GM23248 (cell line): ENCODE results near the gene NUFIP1. TPM values are rescaled to one million over a fixed set of nuclear protein-coding genes. Genes with fewer than 3 reads are reported as not detected.
A peak's percentile ranks its signal among the peaks of the same experiment; 100 is the strongest.

Experiments
- DNase-seq: peaks from one replicate; pipeline ENCODE4 v3.0.0-alpha.2; 2015
- H2AFZ ChIP-seq: fragments of 200-600 bp; sonication (generic); 2 replicates; pipeline ENCODE4 v1.6.1; 2016; ENCODE audit warnings: antibody characterized with exemption
- H3F3A ChIP-seq: fragments of 200-600 bp; sonication (generic); 2 replicates; pipeline ENCODE4 v1.6.1; 2016; ENCODE audit warnings: mild to moderate bottlenecking, antibody characterized with exemption, mixed run types; ENCODE audit not compliant: insufficient read depth
- H3K27ac ChIP-seq: fragments of 200-600 bp; sonication (generic); 2 replicates; pipeline ENCODE4 v1.5.1; 2016; ENCODE audit warnings: mild to moderate bottlenecking
- H3K27me3 ChIP-seq: fragments of 200-600 bp; sonication (generic); replicated peaks from 2 replicates; pipeline ENCODE4 v1.6.1; 2016; ENCODE audit warnings: mild to moderate bottlenecking; ENCODE audit not compliant: insufficient read depth
- H3K36me3 ChIP-seq: fragments of 200-600 bp; sonication (generic); 2 replicates; pipeline ENCODE4 v1.6.1; 2016; ENCODE audit warnings: low read depth, mild to moderate bottlenecking
- H3K4me1 ChIP-seq: fragments of 200-600 bp; sonication (generic); 2 replicates; pipeline ENCODE4 v1.6.1; 2016; ENCODE audit warnings: mild to moderate bottlenecking; ENCODE audit not compliant: insufficient read depth
- H3K4me2 ChIP-seq: fragments of 200-600 bp; sonication (generic); one replicate; pipeline ENCODE4 v1.6.1; 2016; ENCODE audit warnings: mild to moderate bottlenecking; ENCODE audit not compliant: unreplicated experiment
- H3K4me3 ChIP-seq: fragments of 200-600 bp; sonication (generic); 2 replicates; pipeline ENCODE4 v1.5.1; 2016; ENCODE audit warnings: mild to moderate bottlenecking
- H3K79me2 ChIP-seq: fragments of 200-600 bp; sonication (generic); 2 replicates; pipeline ENCODE4 v1.6.1; 2016; ENCODE audit warnings: mild to moderate bottlenecking; ENCODE audit not compliant: insufficient read depth
- H3K9ac ChIP-seq: fragments of 200-600 bp; sonication (generic); 2 replicates; pipeline ENCODE4 v1.6.1; 2016; ENCODE audit warnings: mild to moderate bottlenecking
- H3K9me2 ChIP-seq: fragments of 200-600 bp; sonication (generic); 2 replicates; pipeline ENCODE4 v1.6.1; 2016; ENCODE audit warnings: mixed run types, mild to moderate bottlenecking, moderate library complexity; ENCODE audit not compliant: insufficient read depth
- H3K9me3 ChIP-seq: fragments of 200-600 bp; sonication (generic); one replicate; pipeline ENCODE4 v1.6.1; 2017; ENCODE audit warnings: low read depth
- H4K20me1 ChIP-seq: fragments of 200-600 bp; sonication (generic); 2 replicates; pipeline ENCODE4 v1.6.0; 2016; ENCODE audit not compliant: insufficient read depth
- EZH2 ChIP-seq: fragments of 200-600 bp; sonication (generic); IDR thresholded peaks from 2 replicates; pipeline ENCODE4 v1.6.1; 2018; ENCODE audit warnings: antibody characterized with exemption, mild to moderate bottlenecking; ENCODE audit not compliant: insufficient read depth, poor library complexity, severe bottlenecking
- EZH2phosphoT487 ChIP-seq: fragments of 200-600 bp; sonication (generic); IDR thresholded peaks from 2 replicates; pipeline ENCODE4 v1.6.1; 2018; ENCODE audit warnings: antibody characterized with exemption, moderate library complexity, mild to moderate bottlenecking, low read depth; ENCODE audit not compliant: insufficient read depth
- WGBS, 2 experiments: methylation state at CpG; one replicate each; pipeline ENCODE4 v1.1.6; 2015 to 2017; ENCODE audit warnings: low lambda C conversion rate in 2 of 2, low coverage in 1 of 2; ENCODE audit errors: missing lambda C conversion rate in 2 of 2; 5-methylcytosine and 5-hydroxymethylcytosine counted together
- in situ Hi-C: fragments of 300-500 bp; cut with MboI; formaldehyde crosslinking; loops from 2 replicates; pipeline ENCODE4 v1.15.0; 2020
- polyA plus RNA-seq: library from polyadenylated mRNA; unstranded; fragments of >200 nt; fragmentation: Nextera tagmentation; extraction: Ambion mirVana; gene quantifications from 2 replicates; pipeline ENCODE4 v1.2.1, GENCODE V29; 2016
- total RNA-seq: library from RNA; depleted of rRNA; stranded (reverse); fragments of >200 nt; shearing (Covaris generic); gene quantifications from 2 replicates; pipeline ENCODE4 v1.2.3, GENCODE V29; 2014

NUFIP1 gene
- total and polyA plus RNA-seq, 2 experiments from 2014 or later, result 1.3 to 5.5 TPM

GRCh38 chr13:45007823-45008222 lies 18.6 kb upstream of the NUFIP1 start:
- H3K27ac ChIP-seq, result no peak overlapping the region
- no peaks in the 10 kb centered on the region for H3K9me2 ChIP-seq
- H3K27me3 ChIP-seq, result no peaks in the 10 kb centered on the region
- peaks cover 27% of the 10 kb centered on the region for H3K36me3 ChIP-seq
- no peaks in the 10 kb centered on the region for H3K4me1 ChIP-seq
- in situ Hi-C loops, result no loop called here
- 93 to 95% methylated on average over 1 of the region's 1 CpG for WGBS, 2 experiments
- no peak for DNase-seq
- no peak for TF ChIP-seq EZH2
- TF ChIP-seq EZH2phosphoT487, result no peak
- H3K9ac ChIP-seq, result no peak overlapping the region
- no peaks in the 10 kb centered on the region for H4K20me1 ChIP-seq
- H3F3A ChIP-seq, result no peaks in the 10 kb centered on the region
- no peaks in the 10 kb centered on the region for H3K9me3 ChIP-seq
- no peak overlapping the region for H3K4me3 ChIP-seq
- H2AFZ ChIP-seq, result no peak overlapping the region
- H3K79me2 ChIP-seq, result no peaks in the 10 kb centered on the region
- no peak overlapping the region for H3K4me2 ChIP-seq

- Histone ChIP-seq H2AFZ (no peak overlapping the region), H3F3A (no peaks in the 10 kb centered on the region), H3K9me3 (no peaks in the 10 kb centered on the region), H3K4me2 (no peak overlapping the region), H3K79me2 (no peaks in the 10 kb centered on the region), H3K27me3 (no peaks in the 10 kb centered on the region), H3K36me3 (peaks cover 27% of the 10 kb centered on the region), H4K20me1 (no peaks in the 10 kb centered on the region), H3K9me2 (no peaks in the 10 kb centered on the region), H3K4me1 (no peaks in the 10 kb centered on the region), H3K9ac (no peak overlapping the region), H3K27ac (no peak overlapping the region), H3K4me3 (no peak overlapping the region)
- in situ Hi-C loops, result no loop called here
- no peak for DNase-seq
- no peak for TF ChIP-seq EZH2
- no peak for TF ChIP-seq EZH2phosphoT487
Observed at GRCh38 chr13:45007225-45007624, 18.0 kb upstream of the NUFIP1 start.

GRCh38 chr13:45004096-45004495 lies 14.8 kb upstream of the NUFIP1 start:
- in situ Hi-C loops, result no loop called here
- H3K9me2 ChIP-seq, result no peaks in the 10 kb centered on the region
- H3K36me3 ChIP-seq, result peaks cover 22% of the 10 kb centered on the region
- no peaks in the 10 kb centered on the region for H3K4me1 ChIP-seq
- no peaks in the 10 kb centered on the region for H3K27me3 ChIP-seq
- H3K27ac ChIP-seq, result no peak overlapping the region
- no peaks in the 10 kb centered on the region for H3K79me2 ChIP-seq
- H3F3A ChIP-seq, result no peaks in the 10 kb centered on the region
- H3K9ac ChIP-seq, result no peak overlapping the region
- no peaks in the 10 kb centered on the region for H3K9me3 ChIP-seq
- H4K20me1 ChIP-seq, result no peaks in the 10 kb centered on the region
- no peak overlapping the region for H2AFZ ChIP-seq
- H3K4me2 ChIP-seq, result no peak overlapping the region
- no peak for DNase-seq
- no peak for TF ChIP-seq EZH2
- TF ChIP-seq EZH2phosphoT487, result no peak
- H3K4me3 ChIP-seq, result no peak overlapping the region
- 84 to 95% methylated on average over 2 of the region's 2 CpGs for WGBS, 2 experiments

GRCh38 chr13:45003417-45003816 lies 14.1 kb upstream of the NUFIP1 start:
- Histone ChIP-seq H3K4me3 (no peak overlapping the region), H4K20me1 (no peaks in the 10 kb centered on the region), H3K9ac (no peak overlapping the region), H3F3A (no peaks in the 10 kb centered on the region), H3K27me3 (no peaks in the 10 kb centered on the region), H3K9me3 (no peaks in the 10 kb centered on the region), H3K9me2 (no peaks in the 10 kb centered on the region), H3K36me3 (peaks cover 15% of the 10 kb centered on the region), H3K4me2 (no peak overlapping the region), H2AFZ (no peak overlapping the region), H3K27ac (no peak overlapping the region), H3K4me1 (no peaks in the 10 kb centered on the region), H3K79me2 (peaks cover 4% of the 10 kb centered on the region)
- no peak for DNase-seq
- in situ Hi-C loops, result no loop called here
- TF ChIP-seq EZH2, result no peak
- TF ChIP-seq EZH2phosphoT487, result no peak

GRCh38 chr13:44989941-44990340 lies 670 bp upstream of the NUFIP1 start:
- peak overlapping the region; percentile 90 for H3K27ac ChIP-seq
- WGBS, 2 experiments, result 1 to 2% methylated on average over 10 of the region's 10 CpGs
- no peaks in the 10 kb centered on the region for H3K9me3 ChIP-seq

More at GRCh38 chr13:44989941-44990340, 670 bp upstream of the NUFIP1 start:
- Histone ChIP-seq H3K9me2 (no peaks in the 10 kb centered on the region), H3K27me3 (no peaks in the 10 kb centered on the region), H2AFZ (peak overlapping the region; percentile 96), H3K36me3 (no peaks in the 10 kb centered on the region), H4K20me1 (no peaks in the 10 kb centered on the region), H3K79me2 (peaks cover 99% of the 10 kb centered on the region), H3F3A (no peaks in the 10 kb centered on the region), H3K9ac (peak overlapping the region; percentile 98), H3K4me2 (peak overlapping the region; percentile 99), H3K4me3 (peak overlapping the region; percentile 98), H3K4me1 (peaks cover 19% of the 10 kb centered on the region)
- DNase-seq, result peak; percentile 55
- in situ Hi-C loops, result no loop called here
- TF ChIP-seq EZH2phosphoT487, result no peak
